Measurements from ENCODE around the gene TMEM238L.
A peak's percentile ranks its signal among the peaks of the same experiment; 100 is the strongest.

Gene TMEM238L

GRCh38 chr17:10773391-10773790 is 30.5 kb downstream of the TMEM238L start:
- no peak for DNase-seq (ENCODE audit: low spot score)

GRCh38 chr17:10772425-10773380 is 31.2 kb downstream of the TMEM238L start:
- DNase-seq (ENCODE audit: low spot score): no peak

- no peak for DNase-seq (ENCODE audit: low spot score)
Observed at GRCh38 chr17:10771148-10771547, 32.8 kb downstream of the TMEM238L start.

GRCh38 chr17:10769840-10770239 is 34.1 kb downstream of the TMEM238L start:
- no peak for DNase-seq (ENCODE audit: low spot score)

- DNase-seq (ENCODE audit: low spot score): peak; percentile 49
Observed at GRCh38 chr17:10768750-10769251, 35.1 kb downstream of the TMEM238L start.

GRCh38 chr17:10767232-10767631 is 36.7 kb downstream of the TMEM238L start:
- no peak for DNase-seq (ENCODE audit: low spot score)

GRCh38 chr17:10762037-10762436 is 41.9 kb downstream of the TMEM238L start:
- no peak for DNase-seq (ENCODE audit: low spot score)

GRCh38 chr17:10761281-10761680 is 42.6 kb downstream of the TMEM238L start:
- no peak for DNase-seq (ENCODE audit: low spot score)

GRCh38 chr17:10758062-10758461 is 45.8 kb downstream of the TMEM238L start:
- no peak for DNase-seq (ENCODE audit: low spot score)

- no peak for DNase-seq (ENCODE audit: low spot score)
Observed at GRCh38 chr17:10757647-10758046, 46.3 kb downstream of the TMEM238L start.

GRCh38 chr17:10757067-10757466 is 46.8 kb downstream of the TMEM238L start:
- no peak for DNase-seq (ENCODE audit: low spot score)

GRCh38 chr17:10756619-10757018 is 47.3 kb downstream of the TMEM238L start:
- DNase-seq (ENCODE audit: low spot score): no peak

- no peak for DNase-seq (ENCODE audit: low spot score)
Observed at GRCh38 chr17:10756185-10756584, 47.7 kb downstream of the TMEM238L start.

GRCh38 chr17:10755592-10756127 is 48.2 kb downstream of the TMEM238L start:
- no peak for DNase-seq (ENCODE audit: low spot score)

- DNase-seq (ENCODE audit: low spot score): no peak
Observed at GRCh38 chr17:10754861-10755591, 48.9 kb downstream of the TMEM238L start.

- DNase-seq (ENCODE audit: low spot score): no peak
Observed at GRCh38 chr17:10754109-10754508, 49.8 kb downstream of the TMEM238L start.

GRCh38 chr17:10752696-10753095 is 51.2 kb downstream of the TMEM238L start:
- DNase-seq (ENCODE audit: low spot score): no peak

- no peak for DNase-seq (ENCODE audit: low spot score)
Observed at GRCh38 chr17:10751563-10751962, 52.3 kb downstream of the TMEM238L start.

- no peak for DNase-seq (ENCODE audit: low spot score)
Observed at GRCh38 chr17:10750210-10750609, 53.7 kb downstream of the TMEM238L start.

- no peak for DNase-seq (ENCODE audit: low spot score)
Observed at GRCh38 chr17:10748531-10749181, 55.2 kb downstream of the TMEM238L start.

- no peak for DNase-seq (ENCODE audit: low spot score)
Observed at GRCh38 chr17:10745231-10745630, 58.7 kb downstream of the TMEM238L start.
